GM06990 (cell line): Measurements from ENCODE around the gene MPZL3.

Source experiments
- DNase-seq: peaks from one replicate; pipeline ENCODE4 v3.0.0-alpha.2; 2011; ENCODE audit not compliant: insufficient read length; ENCODE audit errors: extremely low read depth
- H3K27me3 ChIP-seq: replicated peaks from 2 replicates; pipeline ENCODE4 v1.6.0; 2011; ENCODE audit warnings: low read length; ENCODE audit not compliant: control insufficient read depth, insufficient read depth
- H3K36me3 ChIP-seq: 2 replicates; pipeline ENCODE4 v1.5.1; 2011; ENCODE audit warnings: low read length; ENCODE audit not compliant: control insufficient read depth, insufficient read depth
- H3K4me3 ChIP-seq: replicated peaks from 2 replicates; pipeline ENCODE4 v1.5.1; 2011; ENCODE audit warnings: low read depth, mild to moderate bottlenecking, control low read depth, low read length
- CTCF ChIP-seq: IDR thresholded peaks from 2 replicates; pipeline ENCODE4 v1.5.1; 2011; ENCODE audit warnings: low read length, control low read depth, mild to moderate bottlenecking, inconsistent platforms; ENCODE audit not compliant: insufficient read depth, poor library complexity, severe bottlenecking

The MPZL3 gene

GRCh38 chr11:118219732-118220131 lies 32.4 kb downstream of the MPZL3 start:
- Histone ChIP-seq H3K27me3 (no peaks in the 10 kb centered on the region; the same call in 1 of the 2 replicates), H3K4me3 (no peak overlapping the region), H3K36me3 (no peaks in the 10 kb centered on the region)
- TF ChIP-seq CTCF = no peak
- no peak for DNase-seq

DNA sequence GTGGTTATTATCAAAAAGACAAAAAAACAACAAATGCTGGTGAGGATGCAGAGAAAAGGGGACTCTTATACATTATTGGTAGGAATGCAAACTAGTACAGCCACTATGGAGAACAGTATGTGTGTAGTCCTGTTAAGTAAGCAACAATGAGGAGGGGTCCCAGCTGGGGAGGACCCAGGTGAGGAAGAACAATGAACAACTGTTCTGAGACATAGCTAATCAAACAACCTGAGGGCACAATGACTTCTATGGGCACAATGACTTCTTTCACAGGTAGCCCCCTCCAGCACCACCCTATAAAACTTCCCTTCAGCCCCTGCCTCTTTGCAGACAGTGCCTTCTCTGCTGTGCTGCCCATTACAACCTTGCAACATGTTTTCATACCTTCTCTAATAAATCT lies 32.9 kb downstream of the MPZL3 start:
- no peak for DNase-seq
- TF ChIP-seq CTCF = no peak

GRCh38 chr11:118217575-118217974 lies 34.6 kb downstream of the MPZL3 start:
- H3K4me3 ChIP-seq = no peak overlapping the region
- H3K36me3 ChIP-seq = no peaks in the 10 kb centered on the region
- TF ChIP-seq CTCF = no peak
- H3K27me3 ChIP-seq = no peaks in the 10 kb centered on the region; the same call in 1 of the 2 replicates
- DNase-seq = no peak

More for the DNA sequence above, 32.9 kb downstream of the MPZL3 start:
- no peak overlapping the region for H3K4me3 ChIP-seq
- H3K27me3 ChIP-seq = no peaks in the 10 kb centered on the region; the same call in 1 of the 2 replicates
- no peaks in the 10 kb centered on the region for H3K36me3 ChIP-seq

DNA sequence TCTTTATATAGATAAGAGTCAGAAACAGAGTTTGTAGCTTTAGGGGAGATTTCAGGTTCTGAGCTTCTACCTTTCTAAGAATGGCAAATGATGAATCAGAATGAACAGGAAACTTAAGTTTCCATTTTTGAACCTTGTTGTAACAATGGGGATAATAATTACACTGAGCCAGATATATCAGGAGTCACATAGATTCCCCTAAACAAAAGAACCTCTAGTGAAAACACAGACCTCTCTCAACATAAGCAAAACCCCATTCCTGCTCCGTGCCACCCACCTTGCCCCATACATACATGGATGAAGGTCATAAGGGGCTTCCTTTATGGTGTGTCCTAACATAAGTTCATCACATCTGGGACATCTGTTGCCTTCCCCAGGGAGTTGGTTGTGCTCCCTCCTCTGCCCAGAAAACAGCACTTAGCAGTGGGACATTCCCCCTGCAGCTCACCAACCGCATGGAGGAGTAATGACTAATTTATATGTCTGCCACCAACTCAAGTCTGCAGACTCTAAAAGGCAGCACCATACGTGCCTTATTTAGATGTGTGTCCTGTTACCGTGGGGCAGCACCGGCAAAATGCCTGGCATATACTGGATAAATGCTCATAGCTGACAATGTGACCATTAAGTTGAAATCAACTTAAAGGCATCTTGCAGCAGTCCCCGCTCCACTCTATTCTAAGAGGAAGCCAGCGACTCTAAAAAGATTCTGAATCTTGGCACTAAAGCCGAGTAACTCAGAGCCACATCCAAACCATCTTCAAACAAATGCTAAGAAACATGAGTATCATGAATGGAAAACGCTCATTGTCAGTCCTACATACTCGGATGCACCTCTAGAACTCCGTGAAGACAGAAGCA lies 35.3 kb downstream of the MPZL3 start:
- no peaks in the 10 kb centered on the region; the same call in none of the 2 replicates for H3K27me3 ChIP-seq
- TF ChIP-seq CTCF = no peak
- DNase-seq = peak; percentile 47
- no peak overlapping the region for H3K4me3 ChIP-seq
- H3K36me3 ChIP-seq = no peaks in the 10 kb centered on the region

- no peak for TF ChIP-seq CTCF
- no peak for DNase-seq
- H3K36me3 ChIP-seq = no peaks in the 10 kb centered on the region
- no peak overlapping the region for H3K4me3 ChIP-seq
- no peaks in the 10 kb centered on the region; the same call in none of the 2 replicates for H3K27me3 ChIP-seq
Measured at GRCh38 chr11:118215765-118216164, 36.4 kb downstream of the MPZL3 start.
